Osteocyte (in vitro differentiated cells): Measurements from ENCODE around the gene ABHD1. TPM values are rescaled to one million over a fixed set of nuclear protein-coding genes. Genes with fewer than 3 reads are reported as not detected.
A peak's percentile ranks its signal among the peaks of the same experiment; 100 is the strongest.

ENCODE experiments used
- DNase-seq: peaks from one replicate; pipeline ENCODE4 v3.0.0; 2021; ENCODE audit warnings: mixed read lengths; ENCODE audit not compliant: unreplicated experiment; ENCODE audit errors: extremely low spot score
- H3K27ac Mint-ChIP-seq: one replicate; pipeline ENCODE4 v1.8.0; 2021; ENCODE audit warnings: mild to moderate bottlenecking, mixed read lengths; ENCODE audit not compliant: unreplicated experiment
- H3K27me3 Mint-ChIP-seq: one replicate; pipeline ENCODE4 v1.8.0; 2021; ENCODE audit warnings: mixed read lengths; ENCODE audit not compliant: unreplicated experiment
- H3K36me3 Mint-ChIP-seq: one replicate; pipeline ENCODE4 v1.8.0; 2021; ENCODE audit warnings: mixed read lengths; ENCODE audit not compliant: unreplicated experiment
- H3K4me1 Mint-ChIP-seq: one replicate; pipeline ENCODE4 v1.8.0; 2021; ENCODE audit warnings: mixed read lengths; ENCODE audit not compliant: unreplicated experiment
- H3K4me3 Mint-ChIP-seq: one replicate; pipeline ENCODE4 v1.8.0; 2021; ENCODE audit warnings: mild to moderate bottlenecking, moderate library complexity, mixed read lengths; ENCODE audit not compliant: unreplicated experiment
- H3K9me3 Mint-ChIP-seq: one replicate; pipeline ENCODE4 v1.8.0; 2021; ENCODE audit warnings: mixed read lengths; ENCODE audit not compliant: unreplicated experiment
- total RNA-seq: library from RNA; stranded (reverse); gene quantifications from 2 replicates; pipeline ENCODE4 v1.2.1, GENCODE V29; 2021
- TF ChIP-seq, protein P1 (sequence below): fragments of 200-600 bp; sonication (generic); IDR thresholded peaks from 2 replicates; pipeline ENCODE4 v1.5.0; 2021; ENCODE audit warnings: antibody characterized with exemption, mild to moderate bottlenecking, moderate library complexity

The ABHD1 gene
- total RNA-seq, 1 donor from 2014 or later = 0.48 TPM

DNA sequence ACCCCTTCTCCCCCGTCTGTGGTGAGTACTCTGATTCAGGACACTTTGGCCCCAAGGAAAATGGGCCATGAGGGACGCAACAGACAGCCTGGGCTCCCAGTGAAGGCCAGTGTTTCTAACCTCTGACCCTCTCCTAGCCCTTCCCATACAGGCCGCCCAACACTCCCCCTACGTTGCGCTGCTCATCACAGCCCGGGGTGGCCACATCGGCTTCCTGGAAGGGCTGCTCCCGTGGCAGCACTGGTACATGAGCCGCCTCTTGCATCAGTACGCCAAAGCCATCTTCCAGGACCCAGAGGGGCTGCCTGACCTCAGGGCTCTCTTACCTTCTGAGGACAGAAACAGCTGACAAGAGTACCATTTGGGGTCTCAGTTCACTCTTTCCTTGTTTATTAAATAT, 6.8 kb downstream of the ABHD1 start:
- Mint-ChIP-seq H3K4me1 (peaks cover 14% of the 10 kb centered on the region), H3K27ac (no peak overlapping the region), H3K27me3 (no peaks in the 10 kb centered on the region), H3K4me3 (no peak overlapping the region), H3K9me3 (no peaks in the 10 kb centered on the region), H3K36me3 (peaks cover 25% of the 10 kb centered on the region)
- DNase-seq = no peak
- TF ChIP-seq, protein P1, sequence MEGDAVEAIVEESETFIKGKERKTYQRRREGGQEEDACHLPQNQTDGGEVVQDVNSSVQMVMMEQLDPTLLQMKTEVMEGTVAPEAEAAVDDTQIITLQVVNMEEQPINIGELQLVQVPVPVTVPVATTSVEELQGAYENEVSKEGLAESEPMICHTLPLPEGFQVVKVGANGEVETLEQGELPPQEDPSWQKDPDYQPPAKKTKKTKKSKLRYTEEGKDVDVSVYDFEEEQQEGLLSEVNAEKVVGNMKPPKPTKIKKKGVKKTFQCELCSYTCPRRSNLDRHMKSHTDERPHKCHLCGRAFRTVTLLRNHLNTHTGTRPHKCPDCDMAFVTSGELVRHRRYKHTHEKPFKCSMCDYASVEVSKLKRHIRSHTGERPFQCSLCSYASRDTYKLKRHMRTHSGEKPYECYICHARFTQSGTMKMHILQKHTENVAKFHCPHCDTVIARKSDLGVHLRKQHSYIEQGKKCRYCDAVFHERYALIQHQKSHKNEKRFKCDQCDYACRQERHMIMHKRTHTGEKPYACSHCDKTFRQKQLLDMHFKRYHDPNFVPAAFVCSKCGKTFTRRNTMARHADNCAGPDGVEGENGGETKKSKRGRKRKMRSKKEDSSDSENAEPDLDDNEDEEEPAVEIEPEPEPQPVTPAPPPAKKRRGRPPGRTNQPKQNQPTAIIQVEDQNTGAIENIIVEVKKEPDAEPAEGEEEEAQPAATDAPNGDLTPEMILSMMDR = no peak

DNA sequence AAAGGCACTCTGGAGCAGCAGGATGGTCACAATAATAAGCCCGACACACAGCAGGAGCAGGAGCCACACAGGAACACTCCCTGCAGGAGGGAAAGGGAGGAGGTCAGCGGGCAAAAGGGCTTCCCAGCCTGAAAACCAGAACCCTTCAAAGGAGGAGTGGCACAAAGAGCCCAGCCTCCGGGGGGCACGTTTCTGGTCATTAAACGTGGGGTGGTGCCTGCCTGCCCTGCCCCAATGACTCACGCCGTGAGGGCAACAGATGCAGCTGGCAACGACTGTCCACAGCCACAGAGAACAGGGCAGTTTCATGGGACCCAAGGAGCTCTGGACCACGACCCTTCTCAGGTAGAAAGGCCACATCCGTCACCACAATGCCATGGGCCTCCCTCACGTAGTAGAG, 7.8 kb downstream of the ABHD1 start:
- TF ChIP-seq, protein P1 = no peak
- no peaks in the 10 kb centered on the region for H3K27me3 Mint-ChIP-seq
- no peaks in the 10 kb centered on the region for H3K9me3 Mint-ChIP-seq
- DNase-seq = no peak
- H3K27ac Mint-ChIP-seq = no peak overlapping the region
- H3K4me1 Mint-ChIP-seq = peaks cover 14% of the 10 kb centered on the region
- H3K36me3 Mint-ChIP-seq = peaks cover 25% of the 10 kb centered on the region
- H3K4me3 Mint-ChIP-seq = no peak overlapping the region

DNA sequence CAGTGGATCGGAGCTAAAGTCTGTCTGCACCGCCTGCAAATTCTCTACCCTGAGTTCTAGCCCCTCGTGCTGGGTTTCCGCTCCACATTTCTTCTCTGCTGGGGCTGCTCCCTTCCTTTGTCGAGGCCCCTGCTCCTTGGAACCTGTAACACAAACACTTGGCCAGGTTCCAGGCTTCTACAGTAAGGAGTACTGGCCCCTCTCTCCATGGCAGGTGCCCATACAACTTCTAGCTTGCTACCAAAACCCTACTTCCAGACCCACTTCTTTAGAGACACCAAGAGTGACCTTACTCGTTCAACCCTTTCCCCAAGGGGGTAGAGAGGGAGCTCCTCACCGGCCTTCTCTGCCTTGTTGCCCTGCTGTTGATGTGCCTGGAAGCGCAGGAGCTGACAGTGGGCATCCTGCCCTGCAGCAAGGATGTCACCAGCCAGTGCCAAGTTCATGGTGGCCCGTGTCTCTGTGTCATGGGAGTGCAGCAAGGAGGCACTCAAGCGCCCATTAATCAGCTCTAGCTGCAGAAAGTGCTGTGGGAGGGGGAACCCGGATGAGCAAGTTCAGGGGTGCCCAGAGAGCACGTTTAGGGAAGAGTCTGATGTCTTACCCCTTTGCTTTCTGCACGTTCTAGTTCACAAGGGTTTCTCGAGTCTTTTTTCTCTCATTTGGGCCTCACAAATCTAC, 9.7 kb downstream of the ABHD1 start:
- H3K4me1 Mint-ChIP-seq = peaks cover 14% of the 10 kb centered on the region
- H3K27me3 Mint-ChIP-seq = peaks cover 5% of the 10 kb centered on the region
- H3K36me3 Mint-ChIP-seq = peaks cover 25% of the 10 kb centered on the region
- H3K9me3 Mint-ChIP-seq = no peaks in the 10 kb centered on the region
- H3K27ac Mint-ChIP-seq = no peak overlapping the region
- no peak for DNase-seq
- TF ChIP-seq, protein P1 = no peak
- peak overlapping the region; percentile 94 for H3K4me3 Mint-ChIP-seq

DNA sequence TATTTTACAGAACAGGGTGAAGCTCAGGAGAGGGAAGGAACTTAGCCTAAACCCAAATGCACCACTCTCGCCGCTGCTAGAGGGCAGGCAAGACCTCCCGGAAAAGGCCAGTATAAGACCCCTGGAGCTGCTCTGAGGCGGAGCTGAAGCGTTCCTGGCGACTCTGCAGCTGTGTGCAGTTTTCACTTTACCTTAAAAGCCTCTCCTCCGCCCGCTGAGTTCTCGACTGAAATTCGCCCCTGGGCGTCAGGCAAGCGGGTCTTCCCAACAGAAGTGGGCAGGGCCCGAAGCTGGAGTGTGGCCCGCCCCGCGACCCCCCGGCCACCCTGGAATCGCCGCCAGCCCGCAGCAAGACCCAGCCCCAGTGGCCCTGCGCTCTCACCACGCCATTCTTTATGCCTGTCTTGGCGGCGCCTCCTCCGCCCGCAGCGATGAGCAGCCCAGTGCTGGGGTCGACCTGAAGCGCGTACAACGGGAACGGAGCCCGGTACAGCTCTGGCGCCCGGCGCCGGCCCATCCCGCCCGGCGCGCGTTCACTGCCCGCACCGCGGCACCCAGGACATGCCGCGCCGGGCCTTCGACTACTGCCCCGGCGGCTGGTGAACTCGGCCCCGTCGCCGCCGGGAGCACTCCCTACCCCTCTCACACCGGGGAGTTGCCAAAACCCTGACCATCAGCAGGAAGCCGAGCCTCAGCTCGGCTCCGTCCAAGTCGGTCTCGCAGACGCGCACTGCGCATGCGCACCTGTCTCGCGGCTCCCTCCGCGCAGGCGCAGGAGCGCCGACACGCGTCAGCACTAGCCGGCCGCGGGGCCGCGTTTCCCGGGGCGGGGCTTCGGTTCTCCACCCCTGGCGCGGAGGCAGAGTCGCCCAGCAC, 10.5 kb downstream of the ABHD1 start, which contains the start of gene PREB:
PREB (minus strand) TSS at position 732 of the 876 bp plus-strand sequence; CDS start at position 517, 215 bp downstream.
- Mint-ChIP-seq H3K4me3 (peak within 1 kb of the TSS; percentile 94), H3K27me3 (peaks cover 8% of the 10 kb centered on the region), H3K27ac (peak within 1 kb of the TSS; percentile 90), H3K36me3 (peaks cover 21% of the 10 kb centered on the region), H3K4me1 (peaks cover 14% of the 10 kb centered on the region), H3K9me3 (no peaks in the 10 kb centered on the region)
- TF ChIP-seq, protein P1 = peak; percentile 37
- peak; percentile 100 for DNase-seq
